NCI-H2107 treated with DMSO at 0.1 percent for 48 hours (cell line): ENCODE data around the gene KCNJ3.

ENCODE experiments used
- DNase-seq: peaks from one replicate; lab custom pipeline; 2025; ENCODE audit not compliant: unreplicated experiment; lab: John Stamatoyannopoulos, UW

The KCNJ3 gene

GRCh38 chr2:154706660-154707059, 8.2 kb downstream of the KCNJ3 start:
- DNase-seq, result no peak

GRCh38 chr2:154707994-154708575, 9.6 kb downstream of the KCNJ3 start:
- DNase-seq, result no peak

DNA sequence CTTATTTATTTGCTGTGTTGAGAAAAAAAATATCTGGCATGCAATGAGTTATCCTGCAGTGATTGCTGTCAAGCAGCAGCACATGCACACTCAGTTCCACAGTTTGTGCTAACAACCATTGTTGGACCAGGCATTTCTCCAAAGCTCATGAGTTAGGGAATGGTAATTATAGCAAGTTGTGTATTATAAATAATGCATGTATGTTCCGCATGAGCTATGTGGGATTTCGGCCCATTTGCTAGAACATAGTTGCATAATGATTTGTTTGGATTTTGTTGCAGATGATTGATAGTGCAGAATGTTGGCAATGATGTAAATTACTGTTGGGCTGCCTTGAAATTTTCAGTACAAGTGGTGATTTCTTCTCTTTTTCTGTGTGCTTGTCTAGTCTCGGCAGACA, 10.7 kb downstream of the KCNJ3 start:
- no peak for DNase-seq

DNA sequence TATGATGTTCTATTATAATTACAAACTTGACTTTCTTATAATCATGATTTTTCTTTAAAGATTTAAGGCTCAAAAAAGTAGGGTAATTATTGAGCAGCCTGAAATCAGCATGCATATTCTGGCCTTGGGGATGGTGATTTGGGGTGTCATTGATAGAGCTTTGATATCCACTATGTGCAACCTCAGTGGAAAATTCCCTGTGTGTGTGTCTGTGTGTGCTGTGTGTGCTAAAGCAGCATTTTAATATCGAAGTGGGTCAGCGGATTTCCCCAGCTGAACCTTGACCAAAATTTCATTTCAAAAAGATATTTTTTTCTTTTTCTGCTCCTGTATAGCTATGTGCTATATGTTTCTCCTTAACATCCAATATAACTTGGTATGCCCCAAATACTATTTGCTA, 11.6 kb downstream of the KCNJ3 start:
- no peak for DNase-seq

GRCh38 chr2:154710685-154711084, 12.2 kb downstream of the KCNJ3 start:
- no peak for DNase-seq

DNA sequence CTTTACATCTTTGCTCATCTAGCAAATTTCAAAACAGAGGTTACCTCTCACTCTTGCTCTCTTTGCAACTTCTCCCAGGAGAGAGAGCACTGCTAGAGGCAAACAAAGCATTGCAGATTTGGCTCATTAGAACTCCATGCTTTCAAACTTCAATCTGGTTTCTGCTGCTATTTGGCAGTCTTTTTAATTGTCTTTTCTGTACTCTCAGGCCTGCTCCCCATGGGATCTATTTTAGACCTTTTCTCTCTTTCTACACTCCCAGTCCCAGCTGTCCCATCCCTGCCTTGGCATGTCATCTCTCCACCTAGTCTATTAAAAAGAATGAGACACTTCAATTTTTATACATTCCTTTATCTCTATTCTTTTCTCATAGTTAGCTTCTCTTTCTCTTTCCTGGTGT, 15.2 kb downstream of the KCNJ3 start:
- DNase-seq, result no peak

- DNase-seq, result no peak
Measured at GRCh38 chr2:154720651-154721050, 22.2 kb downstream of the KCNJ3 start.

DNA sequence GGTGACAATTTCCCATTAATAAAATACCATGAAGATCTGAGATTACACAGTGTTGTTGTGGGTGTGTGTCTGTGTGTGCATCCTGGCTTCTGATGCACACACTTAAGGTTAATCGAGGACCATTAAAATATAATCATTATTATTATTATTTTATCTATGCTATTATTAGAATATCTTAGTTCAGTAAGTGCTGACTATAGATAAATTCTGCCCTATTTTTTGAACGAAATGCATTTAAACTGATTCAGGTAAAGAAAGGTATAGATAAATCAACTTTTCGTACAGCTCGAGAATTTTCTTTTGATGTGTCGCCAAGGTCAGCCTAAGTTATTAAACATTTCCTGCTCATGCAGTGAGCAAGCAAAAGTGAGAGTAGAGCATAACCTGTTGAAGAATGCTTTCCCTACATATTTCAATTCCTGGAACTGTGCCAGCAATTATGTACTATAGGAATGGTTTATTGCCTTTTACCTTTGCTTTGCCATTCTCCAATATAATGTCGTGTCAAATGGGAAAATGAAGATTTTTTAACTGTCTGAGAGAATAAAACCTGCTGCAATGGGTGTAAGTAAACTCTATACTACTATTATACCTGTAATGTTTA, 25.8 kb downstream of the KCNJ3 start:
- DNase-seq, result no peak

GRCh38 chr2:154740361-154740760, 41.9 kb downstream of the KCNJ3 start:
- no peak for DNase-seq

DNA sequence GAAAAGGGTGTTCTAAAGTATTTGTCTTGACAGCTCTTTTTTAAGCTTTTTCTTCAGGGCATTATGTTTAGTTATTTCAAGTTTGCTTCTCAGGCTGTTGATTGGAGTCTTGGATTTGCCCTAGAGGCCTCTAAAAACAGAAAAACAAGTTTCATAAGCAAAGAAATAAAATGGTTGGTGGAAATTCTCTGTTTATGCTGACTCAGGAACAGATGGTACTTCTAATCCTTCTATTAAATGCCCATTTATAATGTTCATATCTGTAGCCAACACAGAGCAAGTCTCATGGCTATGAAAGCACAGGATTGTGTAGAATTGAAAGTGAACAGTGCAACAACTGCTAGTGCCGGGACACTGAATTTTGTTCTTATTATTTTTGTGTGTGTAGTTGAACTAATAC, 60.4 kb downstream of the KCNJ3 start:
- no peak for DNase-seq

- no peak for DNase-seq
Measured at GRCh38 chr2:154762638-154763037, 64.1 kb downstream of the KCNJ3 start.

- no peak for DNase-seq
Measured at GRCh38 chr2:154771664-154772284, 73.3 kb downstream of the KCNJ3 start.

DNA sequence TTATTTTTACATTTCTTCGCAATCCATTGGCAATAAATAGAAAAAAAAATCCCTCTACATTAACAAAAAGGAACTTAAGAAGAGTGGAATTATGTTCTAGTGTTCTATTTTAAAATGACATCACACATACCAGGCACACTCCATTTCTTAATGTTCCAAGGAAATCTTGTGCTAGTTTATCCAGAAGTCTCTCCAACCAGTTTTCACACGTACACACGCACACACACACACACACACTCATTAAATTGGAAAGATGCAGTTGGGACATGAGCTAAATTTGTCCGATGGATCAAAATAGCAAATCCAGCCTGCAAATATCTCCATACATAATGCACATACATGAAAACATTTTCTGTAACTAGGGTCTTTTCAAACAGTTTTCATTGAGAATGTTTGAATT, 78.3 kb downstream of the KCNJ3 start:
- DNase-seq, result no peak

DNA sequence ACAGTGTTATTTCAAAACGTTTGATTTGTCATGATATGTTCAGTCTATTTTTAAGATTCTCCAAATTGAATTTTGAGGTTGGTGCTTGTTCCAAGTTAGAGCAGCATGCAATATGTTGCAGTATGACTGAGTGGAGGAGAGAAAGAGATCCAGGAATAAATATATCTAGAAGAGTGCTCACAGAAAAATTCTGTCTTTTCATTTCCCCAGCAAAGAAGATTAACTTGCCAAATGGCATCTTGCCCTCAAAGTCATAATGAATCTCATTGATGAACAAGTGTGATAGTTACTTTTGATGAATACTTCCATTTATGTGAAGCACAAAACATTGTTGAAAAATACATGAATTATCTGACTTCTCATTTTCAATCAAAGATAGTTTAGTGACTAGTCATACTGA, 95.9 kb downstream of the KCNJ3 start:
- DNase-seq, result no peak

GRCh38 chr2:154795651-154796050, 97.2 kb downstream of the KCNJ3 start:
- DNase-seq, result no peak

- DNase-seq, result no peak
Measured at GRCh38 chr2:154804451-154804850, 106.0 kb downstream of the KCNJ3 start.

DNA sequence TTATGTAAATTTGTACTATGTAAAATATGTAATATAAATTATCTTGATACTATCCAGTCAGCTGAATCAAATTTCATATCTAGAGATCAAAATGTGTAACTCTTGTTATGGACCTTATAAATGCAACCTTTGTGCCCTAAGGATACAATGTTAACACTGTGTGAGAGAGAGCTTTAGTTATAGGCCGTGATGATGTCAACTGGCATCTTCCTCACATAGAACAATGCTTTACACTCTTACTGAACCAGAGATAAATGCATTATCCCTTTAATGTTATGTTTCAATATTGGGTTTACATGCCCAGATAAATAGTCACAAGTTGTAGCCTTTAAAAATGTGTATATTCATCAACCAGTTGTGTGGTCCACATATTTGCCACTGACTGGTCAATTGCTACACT, 115.1 kb downstream of the KCNJ3 start:
- DNase-seq, result no peak

- no peak for DNase-seq
Measured at GRCh38 chr2:154814856-154815255, 116.4 kb downstream of the KCNJ3 start.

- no peak for DNase-seq
Measured at GRCh38 chr2:154825358-154825757, 126.9 kb downstream of the KCNJ3 start.

DNA sequence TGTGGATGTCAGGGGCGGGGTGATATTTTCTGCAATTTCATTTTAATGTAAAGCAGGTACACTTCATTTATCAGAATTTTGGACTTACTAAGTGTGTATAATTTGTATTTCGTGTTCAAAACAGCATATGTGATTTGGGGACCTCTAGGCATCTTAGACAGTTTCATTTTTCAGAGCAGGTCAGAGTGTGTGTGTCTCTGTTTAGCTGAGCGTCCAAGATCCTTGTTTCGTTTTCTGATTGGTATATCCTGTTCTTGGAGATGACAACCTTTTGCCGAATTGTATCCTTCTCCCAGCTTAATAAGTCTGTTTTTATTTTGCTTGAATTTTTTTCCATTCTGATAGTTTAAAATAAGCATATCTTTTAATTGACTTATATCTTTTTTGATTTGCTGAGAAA, 128.3 kb downstream of the KCNJ3 start:
- DNase-seq, result no peak

- DNase-seq, result no peak
Measured at GRCh38 chr2:154827286-154827685, 128.8 kb downstream of the KCNJ3 start.

DNA sequence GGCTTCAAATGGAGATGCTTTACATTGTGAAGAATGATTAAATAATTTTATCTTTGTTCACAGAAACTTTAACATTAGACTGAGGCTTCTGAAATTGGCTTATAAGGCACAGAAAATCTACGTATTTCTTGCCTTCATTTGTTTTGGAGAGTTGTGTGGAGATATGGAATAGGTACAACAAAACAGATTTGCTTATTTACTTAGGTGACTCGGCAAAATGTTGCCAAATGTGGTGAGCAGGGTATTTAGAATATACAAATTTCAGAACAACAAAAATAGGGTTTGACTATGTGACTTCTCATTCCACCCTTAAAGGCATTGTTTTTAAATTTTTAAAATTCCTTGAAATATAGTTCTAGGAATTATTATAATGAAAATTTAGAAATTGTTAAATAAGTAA, 134.2 kb downstream of the KCNJ3 start:
- no peak for DNase-seq

GRCh38 chr2:154836632-154837031, 138.1 kb downstream of the KCNJ3 start:
- DNase-seq, result no peak
